ENCODE results near the gene WDR81.
"Not testable (repeated sequence)": the region's sequence is repeated elsewhere in the genome, so short reads cannot be mapped to it uniquely, and the experiment has no call there.

WDR81 gene

GRCh38 chr17:1730326-1731193 is 6.1 kb downstream of the WDR81 start:
- FAIRE-seq = peak; percentile 15
- peak; percentile 70 for DNase-seq (ENCODE audit: low spot score)

DNA sequence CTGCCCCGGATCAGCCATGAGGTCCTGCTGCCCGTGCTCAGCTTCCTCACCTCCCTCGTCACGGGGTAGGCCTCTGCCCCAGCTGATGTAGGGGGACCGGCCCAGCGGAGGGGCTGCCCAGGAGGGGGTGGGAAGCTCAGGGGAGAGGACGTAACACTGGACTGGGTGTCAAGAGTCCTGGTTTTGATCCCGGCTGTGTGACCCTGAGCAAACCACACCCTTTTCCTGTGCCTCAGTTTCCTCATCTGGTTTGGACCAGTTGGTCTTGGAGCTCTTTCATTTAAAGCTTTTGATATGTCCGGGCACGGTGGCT is 6.6 kb downstream of the WDR81 start:
- FAIRE-seq (no peak), DNase-seq (ENCODE audit: low spot score) (no peak)

DNA sequence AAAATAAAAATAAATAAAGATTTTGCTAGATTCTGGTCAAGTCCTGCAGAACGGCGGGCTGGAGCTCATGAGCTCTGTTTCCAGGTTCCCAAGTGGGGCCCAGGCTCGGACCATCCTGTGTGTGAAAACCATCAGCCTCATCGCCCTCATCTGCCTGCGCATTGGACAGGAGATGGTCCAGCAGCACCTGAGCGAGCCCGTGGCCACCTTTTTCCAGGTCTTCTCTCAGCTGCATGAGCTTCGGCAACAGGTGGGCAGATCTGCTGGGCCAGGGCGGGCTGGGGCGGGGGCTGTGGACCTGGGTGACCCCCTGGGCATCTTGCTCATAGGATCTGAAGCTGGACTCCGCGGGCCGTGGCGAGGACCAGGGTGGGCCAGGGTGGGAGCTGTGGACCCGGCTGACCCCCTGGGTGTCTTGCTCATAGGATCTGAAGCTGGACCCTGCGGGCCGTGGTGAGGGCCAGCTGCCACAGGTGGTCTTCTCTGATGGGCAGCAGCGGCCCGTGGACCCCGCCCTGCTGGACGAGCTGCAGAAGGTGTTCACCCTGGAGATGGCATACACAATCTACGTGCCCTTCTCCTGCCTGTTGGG is 7.8 kb downstream of the WDR81 start:
- DNase-seq (ENCODE audit: low spot score) (no peak), FAIRE-seq (no peak)

DNA sequence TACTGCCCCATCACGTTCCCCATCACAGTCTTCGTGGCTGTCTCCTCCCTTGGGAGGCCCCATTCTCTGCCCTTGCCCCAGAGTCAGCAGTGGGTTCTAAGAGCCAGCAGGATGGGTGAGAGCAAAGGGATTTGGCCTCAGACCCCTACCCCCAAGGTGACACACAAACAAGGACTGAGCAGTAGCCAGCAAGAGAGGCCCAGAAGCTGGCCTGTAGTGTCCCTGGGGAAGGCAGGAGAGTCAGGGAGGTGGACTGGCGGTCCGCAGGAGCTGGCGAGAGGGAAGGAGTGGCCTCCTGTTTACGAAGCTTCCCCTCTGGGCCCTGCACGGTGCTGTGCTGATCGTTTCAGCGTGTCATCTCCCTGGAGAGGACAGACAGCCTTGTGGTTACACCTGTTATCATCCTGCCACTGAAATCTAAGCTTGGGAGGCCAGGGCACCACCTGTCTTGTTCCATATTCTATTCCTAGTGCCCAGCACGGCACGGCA is 8.4 kb downstream of the WDR81 start:
- DNase-seq (ENCODE audit: low spot score) (no peak), FAIRE-seq (no peak)

GRCh38 chr17:1733759-1734158 is 9.3 kb downstream of the WDR81 start:
- no peak for FAIRE-seq
- no peak for DNase-seq (ENCODE audit: low spot score)

GRCh38 chr17:1735418-1735817 is 10.9 kb downstream of the WDR81 start:
- DNase-seq (ENCODE audit: low spot score) (no peak), FAIRE-seq (no peak)

DNA sequence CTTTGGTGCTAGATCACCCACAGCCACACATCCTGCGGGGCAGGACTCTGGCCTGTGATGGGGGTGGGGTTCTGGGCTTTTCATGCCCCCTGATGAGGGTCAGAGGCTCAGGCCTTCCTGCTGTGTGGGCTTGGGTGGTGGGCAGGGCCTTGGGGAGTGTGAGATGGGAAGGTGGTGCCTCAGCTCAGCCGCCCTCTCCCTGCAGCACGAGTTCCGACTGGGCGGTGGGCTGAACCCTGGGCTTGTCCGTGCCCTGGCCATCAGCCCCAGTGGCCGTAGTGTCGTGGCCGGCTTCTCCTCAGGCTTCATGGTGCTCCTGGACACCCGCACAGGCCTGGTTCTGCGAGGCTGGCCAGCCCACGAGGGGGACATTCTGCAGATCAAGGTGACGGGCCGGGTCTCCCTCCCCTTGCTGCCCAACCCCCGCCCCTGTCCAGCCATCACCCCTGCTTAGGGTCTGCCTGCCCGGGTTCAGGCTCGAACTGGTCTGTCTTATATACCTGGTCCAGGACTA is 11.4 kb downstream of the WDR81 start:
- FAIRE-seq = no peak

DNA sequence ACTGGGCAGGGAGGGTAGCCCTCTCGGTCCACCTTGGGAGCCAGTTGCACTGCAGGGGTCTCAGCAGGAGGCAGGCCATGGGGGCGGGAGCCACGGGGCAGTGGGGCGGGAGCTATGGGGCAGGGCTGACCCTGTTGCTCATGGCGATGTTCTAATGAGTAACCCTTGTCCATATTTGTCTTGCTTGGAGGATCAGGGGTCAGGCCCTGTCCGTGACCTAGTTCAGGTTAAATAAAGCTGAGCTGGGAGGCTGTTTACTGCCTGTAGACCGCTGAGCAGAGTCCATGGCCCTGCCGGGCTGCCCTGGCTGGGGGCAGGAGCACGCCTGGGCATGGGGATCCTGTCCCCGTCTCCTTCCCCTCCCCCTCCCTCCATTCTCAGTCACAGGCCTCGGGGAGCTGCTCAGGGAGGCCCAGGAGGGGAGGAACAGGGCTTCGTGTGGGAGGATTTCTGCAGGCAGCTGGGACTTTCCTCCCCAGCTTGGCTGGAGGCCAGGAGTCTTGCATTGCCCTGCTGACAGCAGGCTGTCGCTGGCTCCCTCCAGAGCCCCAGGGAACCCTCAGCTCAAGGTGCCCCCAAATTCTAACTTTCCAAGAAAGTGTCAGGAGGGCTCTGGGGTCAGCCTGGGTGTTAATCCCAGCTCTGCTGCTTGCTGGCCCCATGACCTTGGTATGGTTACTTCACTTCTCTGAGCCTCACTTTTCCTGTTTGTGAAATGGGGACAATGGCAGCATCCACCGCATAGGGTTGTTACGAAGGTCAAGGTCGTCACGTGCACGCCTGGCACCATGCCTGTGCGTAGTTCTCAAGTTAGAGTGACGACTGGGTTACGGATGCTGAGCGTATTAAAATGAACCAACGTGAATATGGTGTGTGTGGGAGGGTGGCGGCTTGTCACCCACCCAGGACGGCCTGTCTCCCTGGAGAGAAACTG is 12.1 kb downstream of the WDR81 start:
- DNase-seq (ENCODE audit: low spot score) = peak; percentile 77
- FAIRE-seq = peak; percentile 17

More for the DNA sequence above, 11.4 kb downstream of the WDR81 start:
- no peak for DNase-seq (ENCODE audit: low spot score)

DNA sequence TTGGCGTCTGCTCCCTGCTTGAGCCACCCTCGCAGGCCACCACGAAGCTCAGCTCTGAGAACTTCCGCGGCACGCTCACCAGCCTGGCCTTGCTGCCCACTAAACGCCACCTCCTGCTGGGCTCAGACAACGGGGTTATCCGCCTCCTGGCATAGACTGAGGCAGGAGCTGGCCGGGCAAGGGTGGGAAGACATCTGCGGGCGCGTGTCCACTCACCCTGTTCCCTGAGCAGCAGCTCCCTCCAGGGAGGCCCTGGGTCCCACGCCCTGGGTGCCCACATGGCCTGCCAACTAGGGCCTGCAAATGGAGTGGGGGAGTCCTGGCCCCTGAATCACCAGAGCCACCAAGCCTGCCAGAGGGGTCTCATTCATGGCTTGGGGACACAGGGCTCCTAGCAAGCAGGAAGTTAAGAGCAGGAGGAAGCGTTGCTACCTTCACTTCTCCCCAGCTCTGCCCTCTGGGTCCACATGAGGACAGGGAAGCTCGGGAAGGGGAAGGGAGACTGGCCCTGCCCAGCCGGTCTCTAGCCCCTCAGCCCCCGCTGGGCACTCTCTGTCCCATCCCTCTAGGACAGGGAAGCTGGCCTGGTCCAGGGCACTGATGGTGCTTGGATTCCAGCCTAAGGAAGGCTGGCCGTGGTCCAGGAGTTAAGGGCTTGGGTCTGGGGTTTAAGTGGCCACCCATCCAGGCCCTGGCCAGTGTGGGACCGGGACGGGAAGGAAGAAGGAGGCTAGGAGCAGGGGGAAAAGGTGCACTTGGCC is 13.2 kb downstream of the WDR81 start:
- no peak for DNase-seq (ENCODE audit: low spot score)
- FAIRE-seq = no peak

DNA sequence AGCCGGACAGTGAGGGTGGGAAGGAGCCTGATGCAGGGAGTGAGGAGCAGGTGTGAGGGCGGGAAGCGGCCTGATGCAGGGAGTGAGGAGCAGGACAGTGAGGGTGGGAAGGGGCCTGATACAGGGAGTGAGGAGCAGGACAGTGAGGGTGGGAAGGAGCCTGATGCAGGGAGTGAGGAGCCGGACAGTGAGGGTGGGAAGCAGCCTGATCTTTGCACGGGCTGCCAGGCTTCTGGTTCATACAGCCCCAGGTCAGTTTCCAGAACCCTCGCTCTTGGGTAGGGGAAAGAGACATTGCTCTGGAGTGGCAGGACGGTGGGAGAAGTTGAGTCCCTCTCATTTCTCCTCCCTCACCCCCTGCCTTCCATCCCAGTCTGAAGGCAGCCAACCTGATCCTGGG is 17.4 kb downstream of the WDR81 start:
- DNase-seq (ENCODE audit: low spot score); FAIRE-seq: not testable (repeated sequence)

DNA sequence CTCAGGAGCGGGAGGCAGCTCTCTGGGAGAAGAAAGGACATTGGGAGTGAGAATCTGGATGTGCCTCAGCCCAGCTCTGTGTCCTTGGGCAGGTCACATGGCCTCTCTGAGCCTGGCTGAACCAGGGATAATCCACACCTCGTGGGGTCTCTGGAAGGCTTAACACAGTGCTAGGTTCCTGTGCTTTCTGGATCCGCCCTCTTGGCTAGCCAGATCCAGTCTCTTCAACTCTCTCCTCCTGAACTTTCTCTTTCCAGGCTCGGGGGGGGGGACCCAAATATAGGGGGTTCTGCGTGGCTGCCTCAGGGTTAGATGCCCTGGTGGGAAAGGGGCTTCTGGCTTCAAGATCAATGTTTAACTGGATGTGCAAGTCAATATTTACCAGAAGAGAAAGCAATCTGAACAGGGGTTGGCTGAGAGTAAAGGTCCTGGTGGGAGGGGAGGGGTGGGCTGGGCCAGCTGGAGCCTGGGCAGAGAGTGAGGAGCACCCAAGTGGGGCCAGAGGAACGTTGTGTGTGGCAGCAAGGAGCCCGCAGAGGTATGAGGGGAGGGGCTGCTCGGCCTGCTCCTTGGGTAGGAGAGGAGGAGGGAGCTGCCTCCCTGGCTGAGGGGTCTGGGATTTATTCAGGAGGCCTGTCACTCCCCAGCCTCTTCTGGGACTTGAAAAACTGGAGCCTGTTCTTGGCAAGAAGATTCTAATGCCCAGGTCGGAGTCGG is 18.0 kb downstream of the WDR81 start, which contains the start of gene SERPINF2:
Gene SERPINF2, plus strand, starts transcription at position 501 of the 717 bp plus-strand sequence. CDS start 2,125 bp downstream, outside the sequence.
- FAIRE-seq = no peak

GRCh38 chr17:1743088-1743439 is 18.6 kb downstream of the WDR81 start:
- FAIRE-seq (no peak), DNase-seq (ENCODE audit: low spot score) (no peak)

More for the DNA sequence above, 18.0 kb downstream of the WDR81 start, which contains the start of gene SERPINF2:
- no peak for DNase-seq (ENCODE audit: low spot score)

- no peak for DNase-seq (ENCODE audit: low spot score)
- FAIRE-seq = no peak
Observed at GRCh38 chr17:1744551-1745512, 20.3 kb downstream of the WDR81 start.

- DNase-seq (ENCODE audit: low spot score) (no peak), FAIRE-seq (no peak)
Observed at GRCh38 chr17:1745513-1746020, 21.1 kb downstream of the WDR81 start.

DNA sequence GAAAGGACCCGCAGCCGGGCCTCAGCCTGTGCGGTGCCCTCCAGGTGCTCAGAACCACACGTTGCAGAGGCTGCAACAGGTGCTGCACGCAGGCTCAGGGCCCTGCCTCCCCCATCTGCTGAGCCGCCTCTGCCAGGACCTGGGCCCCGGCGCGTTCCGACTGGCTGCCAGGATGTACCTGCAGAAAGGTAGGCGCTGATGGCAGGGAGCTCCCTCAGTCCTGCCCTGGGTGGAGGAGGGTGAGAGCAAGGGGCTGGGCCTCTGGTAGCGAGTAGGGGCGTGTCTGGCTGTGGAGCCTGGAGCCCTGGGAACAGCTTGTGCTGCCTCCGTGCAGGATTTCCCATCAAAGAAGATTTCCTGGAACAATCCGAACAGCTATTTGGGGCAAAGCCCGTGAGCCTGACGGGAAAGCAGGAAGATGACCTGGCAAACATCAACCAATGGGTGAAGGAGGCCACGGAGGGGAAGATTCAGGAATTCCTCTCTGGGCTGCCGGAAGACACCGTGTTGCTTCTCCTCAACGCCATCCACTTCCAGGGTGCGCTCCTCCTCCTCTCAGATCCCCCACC is 22.6 kb downstream of the WDR81 start:
- DNase-seq (ENCODE audit: low spot score) = no peak
- FAIRE-seq = no peak

DNA sequence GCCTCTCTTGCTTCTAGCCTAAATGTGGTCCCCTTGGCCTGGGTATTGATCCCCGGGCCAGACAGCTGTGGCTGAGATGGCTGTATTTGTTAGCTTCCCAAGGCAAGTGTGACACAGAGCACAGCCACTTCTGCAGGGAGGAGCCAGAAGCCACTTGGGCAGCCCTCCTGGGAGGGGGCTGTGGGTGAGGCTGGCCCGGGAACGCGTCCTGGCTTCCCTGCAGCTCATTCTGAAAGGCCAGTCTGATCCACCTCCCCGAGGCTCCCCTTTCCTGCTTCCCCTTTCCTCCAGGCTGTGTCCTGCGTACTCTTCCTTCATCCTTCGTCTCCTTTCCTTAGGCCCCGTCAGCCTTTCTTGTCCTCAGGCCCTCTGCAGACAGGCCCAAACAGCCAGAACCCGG is 26.1 kb downstream of the WDR81 start:
- FAIRE-seq (no peak), DNase-seq (ENCODE audit: low spot score) (no peak)

DNA sequence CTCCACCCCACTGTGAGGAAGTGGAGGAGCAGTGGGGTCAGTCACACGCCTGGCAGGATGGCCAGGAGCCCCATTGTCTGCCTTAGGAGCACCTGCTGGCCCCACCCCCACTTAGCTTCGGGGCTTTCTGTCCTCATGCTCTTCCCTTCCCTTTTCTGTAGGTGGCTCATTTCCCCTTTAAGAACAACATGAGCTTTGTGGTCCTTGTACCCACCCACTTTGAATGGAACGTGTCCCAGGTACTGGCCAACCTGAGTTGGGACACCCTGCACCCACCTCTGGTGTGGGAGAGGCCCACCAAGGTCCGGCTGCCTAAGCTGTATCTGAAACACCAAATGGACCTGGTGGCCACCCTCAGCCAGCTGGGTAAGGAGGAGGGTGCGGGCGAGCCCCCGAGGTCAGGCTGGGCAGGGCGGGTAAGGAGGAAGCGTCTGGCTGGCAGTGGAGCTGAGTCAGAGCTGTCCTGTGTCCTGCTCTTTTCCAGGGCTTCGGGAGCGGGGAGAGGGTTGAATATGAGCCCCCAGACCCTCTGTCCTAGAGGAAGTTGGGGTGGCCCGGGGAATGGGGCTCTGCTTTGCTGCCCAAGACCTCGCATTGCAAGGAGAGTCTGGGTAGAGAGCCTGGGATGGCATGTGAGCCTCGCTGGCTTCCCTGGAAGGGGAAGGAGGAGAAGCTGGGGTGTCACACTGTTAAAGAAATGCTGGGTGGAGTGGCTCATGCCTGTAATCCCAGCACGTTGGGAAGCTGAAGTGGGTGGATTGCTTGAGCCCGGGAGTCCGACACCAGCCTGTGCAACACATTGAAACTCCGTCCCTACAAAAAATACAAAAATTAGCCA is 28.1 kb downstream of the WDR81 start:
- DNase-seq (ENCODE audit: low spot score) (peak; percentile 5), FAIRE-seq (no peak)
